Activated CD8-positive, alpha-beta memory T cell treated with anti-CD3 and anti-CD28 coated beads, Interleukin-2, amount 50 U/mL, for 24 hours (primary cell): ENCODE measurements around the gene CSTPP1.

Experiments
- DNase-seq: peaks from one replicate; pipeline ENCODE4 v3.0.0-alpha.2; 2020; ENCODE audit errors: extremely low read depth

CSTPP1 gene

DNA sequence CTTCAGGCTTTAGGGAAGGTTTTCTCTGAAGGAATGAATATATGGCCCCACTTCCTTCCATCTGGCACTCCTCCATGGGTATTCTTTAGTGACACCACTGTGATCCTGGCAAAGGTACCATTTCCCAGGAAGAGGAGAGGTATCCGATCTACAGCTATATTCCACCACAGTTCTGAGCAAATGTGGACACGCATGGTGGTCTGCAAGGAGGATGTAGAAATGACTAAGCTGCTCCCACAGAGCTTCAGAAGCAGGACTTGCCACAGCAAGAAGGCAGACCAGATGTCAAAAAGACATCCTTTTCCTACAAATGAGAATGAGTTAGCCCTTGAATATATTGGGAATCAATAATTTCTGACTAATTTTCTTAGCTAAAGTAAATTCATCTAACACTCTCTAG, 194.6 kb downstream of the CSTPP1 start:
- no peak for DNase-seq

DNA sequence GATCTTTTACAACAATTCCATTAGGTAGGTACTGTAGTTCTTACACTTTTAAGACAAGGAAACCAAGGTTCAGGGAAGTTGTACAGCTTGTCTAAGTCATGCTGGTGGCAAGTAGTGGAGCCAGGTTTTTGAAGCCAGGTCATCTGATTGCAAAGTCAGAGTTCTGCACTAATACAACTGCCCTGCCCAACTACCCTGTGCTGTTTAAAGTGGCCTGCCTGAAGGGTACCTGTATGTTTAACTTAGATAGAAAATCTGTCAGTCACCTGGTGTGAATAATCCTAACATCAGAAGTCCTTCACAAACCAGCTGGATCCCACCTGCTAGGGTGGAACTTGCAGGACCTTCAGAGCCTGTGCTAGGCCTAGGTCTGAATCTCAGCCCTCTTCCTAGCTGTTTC, 195.9 kb downstream of the CSTPP1 start:
- DNase-seq = no peak

DNA sequence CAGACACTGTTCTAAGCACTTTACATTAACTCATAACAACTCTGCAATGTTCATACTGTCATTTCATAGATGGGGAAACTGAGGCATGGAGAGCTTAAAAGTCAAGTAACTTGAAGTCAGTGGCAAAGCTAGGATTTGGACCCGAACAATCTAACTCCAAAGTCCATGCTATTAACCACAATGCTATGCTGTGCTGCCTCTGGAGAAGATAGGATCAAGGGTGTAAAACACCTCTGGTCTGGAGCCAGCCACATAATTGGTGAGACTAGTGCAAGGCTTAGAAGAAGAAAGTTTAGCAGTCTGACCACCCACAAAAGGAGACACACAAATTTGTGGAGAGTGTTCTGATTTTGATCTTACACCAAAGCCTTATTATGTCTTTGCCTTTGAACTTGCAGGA, 196.4 kb downstream of the CSTPP1 start:
- DNase-seq = no peak

DNA sequence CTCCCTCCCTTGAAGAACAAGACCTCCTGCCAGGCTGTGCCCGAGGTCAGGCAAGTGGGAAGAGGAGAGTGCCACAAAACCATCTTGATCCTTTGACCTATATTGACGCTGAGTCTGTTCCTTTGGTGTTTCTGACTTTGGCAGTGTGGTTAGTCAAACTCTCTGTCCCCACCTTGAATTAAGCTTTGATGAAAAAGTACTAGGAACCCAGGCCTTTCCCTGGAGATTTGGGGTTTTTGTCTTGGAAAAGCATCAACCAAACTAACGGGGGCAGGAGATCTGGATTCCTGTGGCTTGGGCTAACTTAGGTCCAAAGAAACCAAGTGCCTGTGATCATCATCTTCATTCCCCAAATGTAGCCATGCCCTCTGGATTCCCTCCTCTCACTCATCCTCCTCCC, 199.8 kb downstream of the CSTPP1 start:
- no peak for DNase-seq

DNA sequence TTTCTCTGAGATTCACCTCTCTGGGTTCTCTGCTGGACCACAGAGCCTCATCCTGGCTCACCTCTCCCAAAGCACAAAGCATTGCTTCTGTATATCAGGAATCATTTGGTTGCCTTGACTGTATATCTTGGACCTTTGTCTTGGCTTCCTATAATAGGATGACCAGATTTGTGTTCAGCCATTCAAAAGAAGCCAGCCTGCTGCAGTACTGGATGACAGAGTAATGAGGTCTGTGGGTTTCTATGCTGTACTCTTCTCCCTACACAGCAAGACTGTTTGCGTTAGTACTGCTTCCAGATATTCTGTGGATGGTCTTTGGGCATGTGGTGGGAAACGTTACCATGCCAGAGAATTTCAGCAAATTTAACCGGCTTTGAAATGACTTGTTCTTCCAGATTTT, 200.4 kb downstream of the CSTPP1 start:
- no peak for DNase-seq

DNA sequence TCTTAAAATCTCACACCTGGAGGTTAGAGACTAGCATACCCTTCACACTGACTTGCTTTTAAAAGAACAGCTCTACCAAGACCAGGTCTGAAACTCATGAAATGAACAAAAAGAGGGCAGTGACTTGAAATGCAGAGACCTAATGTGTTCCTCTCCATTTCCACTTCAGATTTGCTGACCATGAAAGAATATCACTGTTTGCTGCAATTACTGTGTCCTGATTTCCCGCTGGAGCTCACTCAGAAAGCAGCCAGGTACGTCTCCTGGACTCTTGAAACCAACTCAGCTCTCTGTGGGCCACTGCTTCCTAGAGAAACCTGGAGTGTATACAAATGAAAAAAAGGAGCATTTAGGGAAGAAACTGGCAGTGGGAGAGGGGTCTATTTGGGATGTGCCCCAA, 200.9 kb downstream of the CSTPP1 start:
- no peak for DNase-seq

DNA sequence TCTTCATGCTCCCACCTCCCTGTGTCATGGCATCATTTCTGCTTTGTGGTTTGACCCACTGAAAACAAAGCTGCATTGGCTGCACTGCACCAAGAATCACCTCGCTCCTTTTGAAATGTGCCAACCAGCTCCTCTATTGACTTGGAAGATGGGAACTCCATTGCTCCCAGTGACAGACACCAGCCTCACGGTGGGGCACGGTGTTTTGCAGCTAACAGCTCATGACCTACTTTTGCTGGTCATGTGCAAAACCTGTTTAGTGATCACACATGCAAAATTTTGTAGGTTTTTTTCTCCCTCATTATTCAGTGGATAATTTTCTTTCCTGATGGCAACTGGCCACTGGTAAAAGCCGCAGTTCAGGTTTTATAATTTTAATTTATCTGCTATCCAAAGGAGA, 203.3 kb downstream of the CSTPP1 start:
- DNase-seq = no peak

DNA sequence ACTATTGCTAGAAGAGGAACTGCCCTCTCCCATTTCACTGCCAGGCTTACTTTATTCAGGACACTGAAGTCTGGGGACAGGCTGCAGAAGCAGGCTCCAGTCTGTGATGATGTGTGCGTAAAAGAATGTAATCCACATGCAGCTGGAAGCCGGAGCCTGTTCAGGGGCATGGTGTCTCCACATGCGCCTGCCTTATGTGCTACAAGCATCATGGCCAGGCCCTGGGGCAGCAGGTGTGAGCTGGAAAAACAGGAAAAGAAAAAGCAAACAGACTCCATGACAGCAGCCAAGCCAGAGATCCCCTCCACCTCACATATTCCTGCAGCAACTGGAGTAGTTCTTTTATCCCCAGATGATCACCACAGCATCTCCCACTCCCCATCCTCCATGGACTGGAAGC, 206.8 kb downstream of the CSTPP1 start:
- DNase-seq = no peak

DNA sequence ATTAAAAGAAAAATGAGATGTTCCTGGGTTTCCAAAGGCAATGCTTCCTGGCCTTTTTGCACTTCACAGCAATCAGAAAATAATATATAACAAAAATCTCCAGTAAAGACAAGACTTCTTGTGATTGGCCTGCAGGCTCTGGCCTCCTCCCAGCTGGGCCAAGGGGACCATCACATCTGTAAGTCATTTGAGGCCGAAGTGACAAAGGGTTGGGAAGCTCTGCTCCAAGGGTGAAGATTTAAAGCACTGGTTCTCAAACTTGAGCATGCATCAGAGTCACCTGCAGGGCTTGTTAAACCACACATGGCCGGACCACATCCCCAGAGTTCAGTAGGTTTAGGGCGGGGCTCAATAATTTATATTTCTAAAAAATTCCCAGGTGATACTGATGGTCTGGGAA, 208.0 kb downstream of the CSTPP1 start:
- DNase-seq = no peak

DNA sequence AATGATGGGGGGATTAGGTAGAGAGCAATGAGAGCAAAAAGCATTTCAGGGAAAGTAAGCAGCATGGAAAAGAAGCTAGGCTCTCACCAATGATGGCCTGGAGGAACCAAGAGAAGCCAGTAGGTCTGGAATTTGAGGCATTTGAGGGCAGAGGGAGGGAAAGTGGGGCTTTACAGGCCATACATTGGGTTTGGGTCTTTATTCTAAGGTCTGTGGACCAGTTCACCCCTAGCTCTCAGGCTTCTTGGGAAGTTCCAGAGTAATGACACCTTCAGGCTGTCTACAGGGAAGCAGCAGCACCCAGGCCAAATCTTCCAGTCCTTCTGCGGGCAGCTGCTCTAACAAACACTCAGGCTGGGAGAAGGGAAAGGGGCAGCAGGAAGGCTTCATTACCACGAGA, 210.7 kb downstream of the CSTPP1 start:
- no peak for DNase-seq

DNA sequence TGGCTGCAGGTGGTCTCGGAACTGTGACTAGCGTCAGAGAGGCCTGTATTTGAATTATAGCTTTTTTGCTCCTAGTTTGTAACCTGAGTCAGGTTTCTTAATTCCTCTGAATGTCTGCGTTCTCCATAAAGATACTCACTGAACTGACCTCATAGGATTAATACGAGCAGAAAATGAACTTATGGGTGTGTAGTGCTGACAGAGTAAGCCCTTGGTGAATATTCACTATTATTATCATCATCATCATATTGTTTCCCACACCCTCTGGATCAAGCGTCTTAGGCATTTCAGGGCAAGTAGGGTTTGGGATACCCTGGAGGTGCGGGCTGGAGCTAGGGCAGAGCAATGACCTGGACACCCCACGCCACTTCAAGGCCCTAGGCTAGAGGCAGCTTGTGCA, 211.1 kb downstream of the CSTPP1 start:
- DNase-seq = no peak

DNA sequence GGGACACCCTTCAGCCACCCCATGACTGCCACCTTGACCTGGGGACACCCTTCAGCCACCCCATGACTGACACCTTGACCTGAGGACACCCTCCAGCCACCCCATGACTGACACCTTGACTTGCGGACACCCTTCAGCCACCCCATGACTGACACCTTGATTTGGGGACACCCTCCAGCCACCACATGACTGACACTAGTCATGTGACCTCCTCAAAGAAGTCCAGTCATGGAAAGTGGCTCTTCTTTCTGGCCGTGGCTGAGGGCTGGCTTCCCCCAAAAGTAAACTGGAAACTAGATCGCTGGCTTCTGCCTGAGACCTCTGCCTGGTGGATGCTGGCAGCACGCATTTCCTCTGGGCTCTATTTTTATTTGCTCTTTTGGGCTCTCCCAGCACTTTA, 211.7 kb downstream of the CSTPP1 start:
- DNase-seq = no peak

DNA sequence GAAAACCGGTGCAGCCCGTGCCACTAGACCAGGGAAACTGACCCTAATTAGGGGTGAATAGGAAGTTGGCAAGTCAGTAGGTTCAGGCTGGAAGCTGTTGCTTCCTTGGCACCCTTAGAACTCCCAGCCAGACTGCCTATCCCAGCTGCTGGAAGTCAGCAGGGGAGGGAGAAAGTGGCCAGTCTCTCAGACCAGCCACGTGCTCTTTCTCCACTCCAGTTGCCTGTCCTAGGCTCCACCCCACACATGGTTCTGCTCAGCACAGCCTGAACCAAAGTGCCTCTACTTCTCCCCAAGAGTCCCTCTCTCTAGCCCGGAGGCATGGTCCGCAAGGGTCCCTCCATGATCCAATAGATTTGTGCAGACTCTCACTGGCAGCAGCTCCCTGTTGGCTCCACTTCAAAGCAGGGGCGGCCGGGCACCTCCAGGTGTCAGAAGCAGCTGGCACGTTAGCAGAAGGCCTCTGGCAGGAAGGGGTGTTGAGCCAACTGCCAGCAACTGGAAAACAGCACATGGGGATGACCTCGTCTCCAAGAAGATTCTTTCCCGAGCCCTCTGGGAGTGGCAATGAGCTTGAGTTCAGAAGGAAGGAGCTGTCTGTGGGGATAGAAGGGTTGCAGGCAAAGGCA, 212.5 kb downstream of the CSTPP1 start:
- DNase-seq = no peak

DNA sequence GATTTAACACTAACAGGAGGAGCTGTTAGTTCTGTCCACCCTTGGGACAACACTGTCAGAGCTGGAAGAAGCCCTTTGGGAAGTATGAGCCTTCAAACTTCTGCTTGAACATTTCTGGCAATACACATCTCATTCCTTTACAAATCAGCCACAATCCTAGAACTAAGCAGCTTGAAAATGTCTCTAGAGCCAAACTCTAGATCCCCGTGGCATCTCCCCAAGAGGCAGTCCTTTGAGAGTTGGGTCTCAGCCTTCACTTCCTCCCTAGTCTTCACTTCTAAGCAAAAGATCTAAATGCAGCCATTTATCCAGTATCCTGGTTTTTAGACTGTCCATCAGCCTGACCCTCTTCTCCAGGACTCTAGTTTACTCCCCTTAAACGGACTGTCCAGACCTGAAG, 213.2 kb downstream of the CSTPP1 start:
- no peak for DNase-seq

DNA sequence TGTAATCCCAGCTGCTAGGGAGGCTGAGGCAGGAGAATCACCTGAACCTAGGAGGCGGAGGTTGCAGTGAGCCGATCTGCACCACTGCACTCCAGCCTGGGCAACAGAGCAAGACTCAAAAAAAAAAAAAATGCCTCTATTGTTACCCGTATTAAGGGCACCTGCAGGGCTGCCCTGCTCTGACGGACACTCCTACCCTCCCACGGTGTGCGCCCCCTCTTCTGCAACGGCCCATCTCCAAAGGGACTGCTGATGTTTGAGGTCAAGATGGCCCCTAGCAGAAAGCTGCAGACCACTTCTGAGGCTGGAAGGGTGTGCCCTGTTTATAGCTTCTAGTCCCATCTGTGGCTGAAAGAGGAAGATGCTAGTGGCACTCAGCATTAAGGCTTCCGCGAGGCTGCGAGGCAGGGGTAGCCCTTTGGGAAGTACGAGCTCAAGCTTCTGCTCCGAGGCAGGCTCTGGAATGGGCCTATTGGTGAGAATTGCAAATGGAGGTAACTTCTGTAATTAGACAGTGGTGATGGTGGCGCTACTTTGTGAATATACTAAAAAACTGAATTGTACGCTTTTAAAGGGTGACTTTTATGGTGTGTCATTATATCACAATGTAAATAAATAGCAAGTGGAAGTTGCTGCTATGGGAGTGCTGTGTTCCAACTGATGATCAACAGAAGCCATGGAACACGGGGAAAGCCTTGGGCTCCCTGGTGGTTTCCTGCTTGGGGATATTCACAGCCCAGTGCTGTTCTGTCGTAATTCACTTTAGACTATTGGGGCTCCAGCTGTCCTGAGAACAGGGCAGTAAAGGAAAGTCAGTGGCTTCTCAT, 215.8 kb downstream of the CSTPP1 start:
- no peak for DNase-seq

DNA sequence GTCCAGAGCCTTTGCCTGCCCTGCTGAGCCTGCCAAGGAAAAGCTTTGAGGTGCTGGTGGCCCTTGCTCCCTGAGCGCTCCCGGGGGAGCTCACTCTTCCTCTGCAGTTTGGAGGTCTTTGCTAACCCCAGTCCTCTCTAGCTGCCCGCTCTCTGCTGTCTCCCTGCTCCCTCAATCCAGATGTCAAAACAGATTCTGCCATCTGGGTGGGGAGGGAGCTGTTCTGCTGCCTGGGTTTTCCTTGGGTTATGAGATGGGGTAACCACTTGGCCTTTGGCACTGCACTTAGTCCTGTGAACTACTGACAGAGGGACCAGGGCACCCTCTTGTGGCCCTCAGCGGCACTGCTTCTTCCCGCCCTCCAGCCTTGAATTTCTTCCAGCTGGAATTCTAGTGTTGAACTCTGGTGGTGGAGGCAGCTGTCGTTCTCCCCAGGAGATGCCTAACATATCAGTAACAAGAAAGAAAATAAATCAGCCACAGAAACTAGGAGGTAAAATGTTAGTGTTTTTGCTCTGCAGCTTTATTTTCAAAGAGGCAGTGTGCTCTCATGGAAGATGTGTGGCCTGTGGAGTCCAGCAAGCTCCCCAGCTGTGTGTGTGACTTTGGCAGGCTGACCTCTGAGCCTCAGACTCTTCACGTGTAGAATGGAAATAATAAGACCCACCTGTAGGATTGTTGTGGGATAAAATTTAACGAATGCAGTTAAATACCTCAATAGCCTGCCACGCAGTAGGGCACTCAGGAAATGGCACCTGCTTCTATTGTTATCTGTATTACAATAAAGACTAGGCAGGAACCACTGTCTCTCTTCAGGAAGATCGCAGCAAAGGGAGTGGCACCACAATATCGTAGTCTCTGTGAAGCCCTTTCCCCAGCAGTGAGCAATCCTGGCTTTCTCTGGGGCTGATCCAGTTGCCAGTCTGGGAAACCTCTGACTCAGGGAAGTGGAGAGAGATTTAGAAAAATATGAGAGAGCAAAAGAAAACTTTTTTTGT, 216.7 kb downstream of the CSTPP1 start:
- DNase-seq = no peak

DNA sequence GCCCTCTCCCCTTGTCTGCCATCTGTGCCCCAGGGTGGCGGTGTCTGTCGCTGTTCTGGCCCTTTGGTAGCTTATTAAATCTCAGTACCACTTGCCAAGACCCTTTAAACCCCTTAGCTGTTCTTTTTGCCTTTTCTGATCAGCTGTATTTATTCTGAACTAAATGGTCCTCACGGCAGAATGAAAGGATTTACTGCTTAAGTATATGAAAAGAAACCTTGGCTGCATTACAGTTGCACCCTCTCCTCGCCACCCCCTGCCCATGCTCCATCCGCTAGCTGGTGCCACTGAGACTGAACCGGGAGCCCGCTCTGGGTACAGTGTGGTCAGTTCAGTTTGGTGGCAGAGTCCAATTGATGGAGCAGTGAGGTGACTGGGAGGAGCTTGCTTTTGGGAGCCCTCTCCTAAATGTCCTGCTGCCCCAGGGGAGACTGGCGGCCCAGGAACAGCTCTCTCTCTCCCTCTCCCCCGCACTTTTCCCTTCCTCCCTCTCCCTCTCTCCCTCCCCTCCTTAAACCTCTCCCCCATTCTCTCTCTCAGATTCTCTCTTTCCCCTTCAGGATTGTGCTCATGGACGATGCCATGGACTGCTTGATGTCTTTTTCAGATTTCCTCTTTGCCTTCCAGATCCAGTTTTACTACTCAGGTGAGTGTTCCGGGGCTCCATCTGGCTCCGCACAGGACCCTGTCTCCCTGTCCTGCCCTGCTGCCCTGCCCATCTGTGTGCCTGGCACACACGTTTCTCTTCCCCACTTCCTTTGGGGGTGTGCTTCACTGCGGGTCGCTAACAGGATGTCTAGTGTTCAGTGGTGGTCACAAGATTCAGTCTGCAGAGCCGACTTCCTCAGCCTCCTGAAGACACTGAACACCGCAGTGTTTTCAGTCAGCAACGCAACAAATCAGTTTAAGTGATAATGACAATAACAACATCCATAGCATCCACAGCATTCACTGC, 218.3 kb downstream of the CSTPP1 start:
- DNase-seq = no peak

DNA sequence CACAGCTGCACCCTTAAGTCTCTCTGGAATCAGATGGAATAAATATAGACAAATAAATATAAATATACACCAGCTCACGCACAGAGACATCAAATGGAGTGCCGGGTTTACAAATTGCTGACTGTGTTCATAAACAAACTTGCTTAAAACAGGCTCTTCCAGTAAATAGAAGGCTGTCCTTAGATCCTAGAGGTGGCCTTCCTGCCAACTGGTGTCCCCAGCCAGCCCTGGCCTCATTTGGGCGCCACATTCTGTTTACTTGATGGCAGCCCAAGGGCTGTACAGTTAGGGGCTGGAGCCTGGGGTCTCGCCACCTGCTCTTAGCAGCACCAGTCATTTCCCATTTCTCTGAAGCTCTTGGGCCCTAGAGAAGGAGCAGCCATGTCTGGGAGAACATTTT, 219.3 kb downstream of the CSTPP1 start:
- DNase-seq = no peak

DNA sequence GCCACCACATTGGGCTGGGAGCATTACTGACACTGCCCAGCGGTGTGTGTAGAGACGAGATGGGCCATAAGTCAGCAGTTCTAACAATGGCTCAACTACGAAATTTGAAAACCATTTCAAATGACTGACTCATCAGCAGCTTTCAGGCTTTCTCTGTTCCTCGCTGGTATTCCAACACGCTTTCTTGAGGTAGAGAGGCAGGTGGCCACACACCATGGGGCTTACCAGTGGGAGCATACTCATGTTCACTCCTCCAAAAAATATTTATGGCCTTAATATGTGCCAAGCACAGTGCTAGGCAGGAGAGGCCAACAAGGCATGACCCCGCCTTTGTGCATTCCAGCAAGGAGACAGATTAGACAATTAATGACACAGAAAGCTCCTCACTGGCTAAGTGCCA, 219.8 kb downstream of the CSTPP1 start:
- DNase-seq = no peak

DNA sequence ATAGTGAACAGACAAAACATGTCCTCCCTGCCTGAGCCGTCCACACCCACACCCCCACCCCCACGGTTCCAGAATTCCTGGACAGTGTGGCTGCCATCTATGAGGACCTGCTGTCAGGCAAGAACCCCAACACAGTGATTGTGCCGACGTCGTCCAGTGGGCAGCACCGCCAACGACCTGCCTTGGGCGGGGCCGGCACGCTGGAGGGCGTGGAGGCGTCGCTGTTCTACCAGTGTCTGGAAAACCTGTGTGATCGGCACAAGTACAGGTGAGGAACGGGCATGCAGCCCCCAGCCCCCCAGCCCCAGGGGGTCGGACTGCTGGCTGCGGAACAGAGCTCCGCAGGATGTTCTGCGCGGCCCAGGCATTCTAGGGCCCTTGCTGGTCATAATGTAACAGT, 220.4 kb downstream of the CSTPP1 start:
- no peak for DNase-seq

DNA sequence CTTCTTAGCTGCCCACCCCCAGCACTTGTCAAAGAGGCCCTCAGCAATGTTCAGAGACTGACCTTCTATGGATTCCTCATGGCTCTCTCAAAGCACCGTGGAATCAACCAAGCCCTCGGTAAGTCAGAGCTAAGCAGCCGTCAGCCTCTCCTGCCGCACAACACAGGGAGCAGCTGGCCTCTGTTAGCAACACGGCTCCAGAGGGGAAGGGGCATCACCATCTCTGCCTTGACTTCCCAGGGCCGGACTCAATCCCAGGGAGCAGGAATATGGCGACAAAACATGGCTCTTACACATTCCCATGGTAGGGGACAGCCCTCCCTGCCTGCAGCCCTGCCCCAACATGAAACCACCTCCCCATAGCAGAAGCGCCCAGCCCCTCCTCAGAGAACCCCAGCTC, 221.2 kb downstream of the CSTPP1 start:
- no peak for DNase-seq
